ENCODE data around the gene MAPKAPK2.
"Not testable (repeated sequence)": the region's sequence is repeated elsewhere in the genome, so short reads cannot be mapped to it uniquely, and the experiment has no call there.

The MAPKAPK2 gene

DNA sequence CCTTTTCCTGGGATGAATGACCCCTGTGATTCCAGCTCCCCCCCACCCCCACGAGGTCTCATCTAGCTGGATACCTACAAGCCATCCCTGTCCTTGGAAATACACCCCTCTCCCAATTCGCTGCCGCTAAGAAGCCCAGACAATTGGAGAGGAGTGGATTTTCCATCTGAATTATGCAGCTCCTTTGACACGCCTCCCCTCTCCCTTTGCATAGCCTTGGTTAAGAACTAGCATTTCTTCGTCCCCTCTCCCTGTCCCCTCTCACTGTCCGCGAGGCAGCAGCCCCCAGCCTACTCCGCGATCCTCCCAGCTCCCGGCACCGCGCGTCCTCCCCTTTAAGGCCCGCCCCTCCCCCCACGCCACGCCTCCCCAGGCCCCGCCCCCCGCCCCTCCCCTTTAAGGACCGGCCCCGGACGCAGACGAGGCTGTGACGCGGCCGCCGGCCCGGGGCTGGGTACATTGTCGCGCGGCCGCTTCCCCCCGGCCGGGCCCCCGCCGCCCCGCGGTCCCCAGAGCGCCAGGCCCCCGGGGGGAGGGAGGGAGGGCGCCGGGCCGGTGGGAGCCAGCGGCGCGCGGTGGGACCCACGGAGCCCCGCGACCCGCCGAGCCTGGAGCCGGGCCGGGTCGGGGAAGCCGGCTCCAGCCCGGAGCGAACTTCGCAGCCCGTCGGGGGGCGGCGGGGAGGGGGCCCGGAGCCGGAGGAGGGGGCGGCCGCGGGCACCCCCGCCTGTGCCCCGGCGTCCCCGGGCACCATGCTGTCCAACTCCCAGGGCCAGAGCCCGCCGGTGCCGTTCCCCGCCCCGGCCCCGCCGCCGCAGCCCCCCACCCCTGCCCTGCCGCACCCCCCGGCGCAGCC is at the start of gene MAPKAPK2:
Gene MAPKAPK2, plus strand, starts transcription at position 428 of the 856 bp plus-strand sequence. Its CDS starts 325 bp downstream, at position 753.
- DNase-seq: peak; percentile 13 to 55

DNA sequence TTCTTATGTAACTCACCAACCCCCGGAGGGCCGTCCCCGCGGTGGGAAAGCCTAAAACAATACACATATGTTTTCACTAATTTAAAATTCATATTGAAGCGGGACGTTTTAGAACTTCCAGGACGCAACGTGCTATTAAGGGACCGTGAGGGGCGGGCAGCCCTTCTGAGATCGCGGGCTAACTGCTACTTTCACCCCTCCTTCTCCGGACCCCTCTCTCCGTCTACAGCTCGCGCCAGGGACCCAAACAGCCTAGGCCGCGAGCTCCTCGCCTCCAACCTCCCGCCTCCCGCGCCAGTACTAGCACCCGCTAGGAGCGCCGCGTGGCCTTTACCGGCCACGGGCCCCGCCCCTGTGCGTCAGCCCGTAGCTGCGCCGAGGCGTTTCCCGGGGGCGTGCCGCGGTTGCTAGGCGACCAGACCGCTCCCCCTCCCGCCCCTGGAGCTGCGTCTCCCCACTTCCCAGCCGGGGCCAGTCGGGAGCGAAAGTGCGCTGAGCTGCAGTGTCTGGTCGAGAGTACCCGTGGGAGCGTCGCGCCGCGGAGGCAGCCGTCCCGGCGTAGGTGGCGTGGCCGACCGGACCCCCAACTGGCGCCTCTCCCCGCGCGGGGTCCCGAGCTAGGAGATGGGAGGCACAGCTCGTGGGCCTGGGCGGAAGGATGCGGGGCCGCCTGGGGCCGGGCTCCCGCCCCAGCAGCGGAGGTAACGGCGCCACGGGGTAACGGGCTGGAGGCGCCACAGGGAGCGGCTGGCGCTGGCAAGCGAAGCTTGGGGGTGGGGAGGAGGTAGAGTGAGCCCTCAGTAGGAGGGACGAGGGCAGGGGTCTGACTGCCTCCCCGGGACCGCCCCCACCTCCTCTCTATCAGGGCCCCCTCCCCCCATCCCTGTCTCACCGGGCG is 49.4 kb upstream of the MAPKAPK2 start, which contains the start of gene DYRK3:
Gene DYRK3, plus strand, starts transcription at position 457 of the 898 bp plus-strand sequence. Its CDS starts 168 bp downstream, at position 625.
- peak; percentile 72 to 91 for DNase-seq

DNA sequence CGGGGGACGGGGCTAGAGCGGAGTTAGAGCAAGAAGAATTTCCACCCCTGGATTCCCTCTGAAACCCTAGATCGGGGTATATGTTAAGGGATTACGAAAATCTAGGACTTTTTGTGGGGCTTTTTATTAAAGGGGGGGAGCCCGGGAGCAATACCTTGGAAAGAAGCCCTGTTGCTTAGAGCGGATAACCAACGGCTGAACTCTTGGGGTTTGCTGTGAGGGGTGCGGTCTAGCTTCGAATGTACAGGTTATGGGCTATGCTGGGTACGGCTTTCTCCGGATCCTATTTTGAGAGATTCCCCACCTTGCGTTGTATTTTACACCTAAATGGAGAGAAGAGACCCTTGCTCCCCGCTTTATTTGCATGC is 48.7 kb upstream of the MAPKAPK2 start:
- peak in 1 of 2 experiments; percentile 48 for DNase-seq

DNA sequence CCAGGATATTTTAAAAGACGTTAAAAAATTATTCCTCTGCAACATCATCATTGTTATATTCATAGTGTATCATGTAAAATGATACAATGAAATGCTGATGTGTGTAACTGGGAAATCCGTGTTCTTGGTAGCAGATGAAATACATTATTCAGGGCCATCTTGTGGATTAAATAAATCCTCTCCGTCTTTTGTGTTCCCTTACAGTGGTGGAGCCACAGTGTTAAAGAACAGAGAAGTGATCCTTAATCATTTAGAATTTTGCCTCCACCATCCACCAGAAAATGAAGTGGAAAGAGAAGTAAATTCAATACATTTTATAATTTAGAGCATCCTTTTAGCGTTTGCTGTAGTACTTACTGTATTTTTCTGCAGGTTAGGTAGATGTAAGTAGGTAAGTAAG is 48.0 kb upstream of the MAPKAPK2 start:
- DNase-seq: peak in 1 of 2 experiments; percentile 53

DNA sequence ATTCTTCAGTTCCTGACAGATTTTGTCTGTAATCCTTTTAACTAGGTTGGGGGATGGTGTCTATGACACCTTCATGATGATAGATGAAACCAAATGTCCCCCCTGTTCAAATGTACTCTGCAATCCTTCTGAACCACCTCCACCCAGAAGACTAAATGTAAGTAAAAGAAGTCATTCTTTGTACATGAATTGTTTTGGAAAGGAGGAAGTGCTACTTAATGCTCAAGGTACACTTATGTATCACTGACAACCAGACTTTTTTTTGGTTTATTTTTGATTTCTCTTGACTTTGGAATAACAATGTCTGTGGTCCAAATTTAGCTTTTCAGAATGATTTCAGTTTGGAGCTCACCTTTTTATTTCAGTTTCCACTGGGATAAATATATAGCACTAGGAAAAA is 47.1 kb upstream of the MAPKAPK2 start:
- peak in 1 of 2 experiments; percentile 54 for DNase-seq

DNA sequence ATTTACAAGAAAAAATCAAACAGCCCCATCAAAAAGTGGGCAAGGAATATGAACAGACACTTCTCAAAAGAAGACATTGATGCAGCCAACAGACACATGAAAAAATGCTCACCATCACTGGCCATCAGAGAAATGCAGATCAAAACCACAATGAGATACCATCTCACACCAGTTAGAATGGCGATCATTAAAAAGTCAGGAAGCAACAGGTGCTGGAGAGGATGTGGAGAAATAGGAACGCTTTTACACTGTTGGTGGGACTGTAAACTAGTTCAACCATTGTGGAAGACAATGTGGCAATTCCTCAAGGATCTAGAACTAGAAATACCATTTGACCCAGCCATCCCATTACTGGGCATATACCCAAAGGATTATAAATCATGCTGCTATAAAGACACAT is 42.6 kb upstream of the MAPKAPK2 start:
- DNase-seq: not testable (repeated sequence)

DNA sequence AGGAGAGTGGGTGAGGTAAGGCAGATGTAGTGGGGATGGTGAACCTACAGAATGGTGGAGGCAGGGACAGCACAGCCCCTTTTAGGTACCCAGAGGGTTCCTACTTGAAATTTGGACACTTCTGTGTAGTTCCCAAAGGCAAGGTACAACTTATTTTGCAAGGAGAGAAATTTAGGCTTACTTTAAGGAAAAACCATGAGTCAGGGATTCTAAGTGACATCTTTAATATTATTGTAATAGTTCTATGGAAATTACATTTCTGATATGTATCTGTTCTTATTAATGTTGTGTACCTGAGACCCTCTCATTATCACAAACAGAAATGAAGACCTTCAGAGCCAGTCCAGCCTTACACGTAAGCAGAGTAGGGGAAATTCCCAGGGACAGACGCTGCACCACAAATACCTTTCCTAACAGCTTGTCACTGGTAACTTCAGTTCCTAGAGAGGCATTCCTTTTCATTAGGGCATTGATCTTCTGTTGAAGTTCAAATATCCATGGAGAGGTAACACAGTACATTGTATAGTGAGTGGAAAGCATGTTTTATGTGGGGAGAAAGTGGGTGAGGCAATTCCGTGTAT is 41.5 kb upstream of the MAPKAPK2 start:
- no peak for DNase-seq

DNA sequence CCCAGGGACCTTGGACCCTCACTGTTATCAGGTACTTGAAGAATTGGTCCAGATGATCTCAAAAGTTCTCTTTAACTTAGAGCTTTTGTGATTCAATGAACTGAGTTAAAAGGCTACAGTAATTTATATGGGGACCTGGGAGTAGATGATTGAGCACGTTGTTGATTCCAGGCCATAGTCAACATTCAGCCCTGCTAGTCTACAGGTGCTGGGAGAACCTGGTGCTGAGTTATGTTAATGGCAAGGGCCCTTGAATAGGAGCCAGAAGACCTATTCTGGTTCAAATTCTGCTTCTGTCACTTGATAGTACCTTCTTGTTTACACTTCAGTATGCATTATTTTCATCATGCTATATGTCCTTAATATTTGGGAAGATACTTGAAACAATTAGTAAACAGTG is 38.2 kb upstream of the MAPKAPK2 start:
- DNase-seq: no peak

DNA sequence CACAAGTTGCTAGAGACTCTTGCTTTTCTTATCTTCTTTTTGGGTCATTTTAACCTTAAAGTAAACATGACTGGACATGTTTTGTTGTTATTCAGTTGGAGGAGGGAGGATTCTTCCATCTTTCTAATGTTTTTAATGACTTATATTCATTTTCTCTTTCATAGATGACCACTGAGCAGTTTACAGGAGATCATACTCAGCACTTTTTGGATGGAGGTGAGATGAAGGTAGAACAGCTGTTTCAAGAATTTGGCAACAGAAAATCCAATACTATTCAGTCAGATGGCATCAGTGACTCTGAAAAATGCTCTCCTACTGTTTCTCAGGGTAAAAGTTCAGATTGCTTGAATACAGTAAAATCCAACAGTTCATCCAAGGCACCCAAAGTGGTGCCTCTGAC is 37.5 kb upstream of the MAPKAPK2 start:
- no peak for DNase-seq

DNA sequence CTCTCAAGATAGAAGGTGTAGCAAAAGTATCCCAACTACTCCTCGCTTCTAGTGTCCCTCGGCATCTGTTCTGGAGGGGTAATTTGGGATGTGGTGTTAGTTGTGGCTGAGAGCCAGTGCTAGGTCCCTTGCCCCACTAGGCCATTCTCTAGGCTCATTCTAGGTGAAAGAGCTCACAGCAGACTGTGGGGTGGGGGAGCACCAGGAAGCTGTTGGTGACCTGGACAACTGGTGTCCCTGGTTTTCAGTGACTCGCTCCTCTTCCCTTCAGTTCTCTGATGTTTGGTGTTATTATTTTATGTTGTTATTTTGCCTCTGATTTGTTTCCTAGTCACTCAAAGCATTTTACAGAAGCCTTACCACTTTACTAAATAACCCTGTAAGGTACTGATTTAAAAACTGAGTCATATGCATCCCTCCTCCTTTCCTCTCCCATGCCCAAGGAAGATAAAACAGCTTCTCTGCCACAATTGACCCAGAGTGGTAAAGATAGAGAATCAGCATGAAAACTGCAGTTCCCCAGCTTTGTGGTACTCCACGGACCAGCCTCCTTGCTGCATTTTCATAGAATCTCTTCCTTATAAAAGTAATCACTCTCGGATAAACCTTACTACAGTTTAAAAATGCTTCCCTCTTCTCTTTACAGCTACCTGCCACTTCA is 35.3 kb upstream of the MAPKAPK2 start:
- DNase-seq: peak in 1 of 2 experiments; percentile 28

DNA sequence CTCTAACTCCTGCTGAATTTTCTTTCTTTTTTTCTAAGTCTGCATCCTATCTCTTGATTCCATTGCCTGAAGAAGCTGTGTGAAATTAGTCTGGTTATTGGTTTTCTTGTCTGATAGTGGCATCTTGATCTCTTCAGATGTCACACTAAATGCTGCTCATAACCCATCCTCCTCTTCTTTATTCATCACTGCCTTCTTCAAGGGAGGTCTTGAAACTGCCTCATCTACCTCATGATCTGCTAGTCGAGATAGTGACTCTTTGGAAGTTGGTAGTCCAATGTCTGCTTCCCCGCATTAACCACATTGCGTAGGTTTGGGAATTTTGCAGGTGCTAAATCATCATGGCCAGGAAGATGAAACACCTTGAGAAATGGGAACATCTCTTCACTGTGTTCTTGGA is 33.7 kb upstream of the MAPKAPK2 start:
- DNase-seq: no peak

DNA sequence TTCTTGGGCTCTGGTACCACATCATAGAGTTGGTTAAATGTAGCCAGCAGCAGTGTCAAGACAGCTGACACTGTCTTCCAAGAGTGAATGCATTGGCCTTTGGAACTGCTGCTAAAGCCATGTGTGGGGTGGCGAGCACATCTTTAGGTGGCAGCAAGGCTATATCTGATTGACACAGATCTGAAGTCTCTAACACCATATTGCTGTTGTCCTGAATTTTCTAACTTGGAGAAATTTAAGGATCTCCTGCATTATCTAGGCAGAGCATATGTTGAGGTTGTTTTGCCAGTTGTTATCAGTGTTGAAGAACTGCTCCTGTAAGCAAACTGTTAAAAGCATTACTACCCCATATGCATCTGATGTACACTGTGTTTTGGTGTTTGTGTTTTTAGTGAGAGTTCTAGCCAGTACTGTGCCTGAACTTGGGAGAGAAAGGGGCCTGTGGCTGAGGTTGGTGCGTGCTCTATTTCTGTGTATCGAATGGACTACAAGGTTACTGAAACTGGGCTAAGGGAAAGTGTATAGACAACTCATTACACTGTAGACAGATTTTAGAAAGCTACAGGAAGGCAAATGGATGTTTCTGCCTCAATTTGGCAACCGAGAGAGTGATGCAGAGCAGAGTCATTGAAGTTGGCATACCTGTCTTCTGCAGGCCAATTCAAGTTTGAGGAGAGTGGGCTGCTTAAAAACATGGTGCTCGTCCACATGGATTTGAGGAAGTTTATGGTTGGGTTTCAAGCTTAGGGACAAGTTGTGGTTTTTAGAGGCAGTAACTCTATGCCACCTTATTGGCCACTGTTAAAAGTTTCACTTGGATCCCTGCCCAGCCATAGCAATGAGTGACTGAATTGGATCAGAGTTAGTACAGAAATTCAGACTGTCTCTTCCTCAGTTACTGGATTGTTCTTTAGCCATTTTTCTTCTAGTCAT is 32.5 kb upstream of the MAPKAPK2 start:
- no peak for DNase-seq

DNA sequence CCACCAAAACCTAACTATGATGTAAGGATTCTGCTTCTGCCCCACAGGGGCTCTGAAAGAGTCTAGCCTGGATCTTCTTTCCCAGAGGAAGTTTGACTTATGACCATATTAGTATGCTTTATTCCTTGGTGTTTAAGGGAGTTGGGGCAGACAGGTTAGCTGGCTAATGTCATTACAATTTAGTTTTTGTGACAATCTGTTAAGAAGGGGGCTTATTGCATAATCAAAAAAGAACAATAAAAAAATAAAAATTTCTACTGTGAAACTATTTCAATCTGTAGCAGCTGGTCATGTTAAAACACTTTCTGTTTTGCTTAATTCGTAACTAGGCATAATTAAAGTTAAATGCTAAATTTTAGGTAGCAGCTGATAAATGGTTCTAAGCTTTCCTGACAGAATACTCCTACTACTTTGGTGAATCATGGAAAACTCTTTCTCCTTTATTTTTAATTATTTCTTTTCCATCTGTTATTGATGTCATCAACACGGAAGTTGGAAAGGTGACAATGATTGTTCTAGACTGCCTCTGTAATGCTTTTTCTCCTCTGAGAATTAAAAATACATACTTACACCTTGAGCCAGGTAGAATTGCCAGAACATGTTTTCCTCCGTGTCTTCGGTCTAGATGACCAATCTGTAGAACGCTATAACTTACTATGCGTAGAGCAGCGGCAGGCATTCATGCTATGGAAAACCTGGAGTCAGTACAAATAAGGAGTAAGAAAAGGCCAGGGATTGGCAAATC is 30.8 kb upstream of the MAPKAPK2 start:
- DNase-seq: no peak

DNA sequence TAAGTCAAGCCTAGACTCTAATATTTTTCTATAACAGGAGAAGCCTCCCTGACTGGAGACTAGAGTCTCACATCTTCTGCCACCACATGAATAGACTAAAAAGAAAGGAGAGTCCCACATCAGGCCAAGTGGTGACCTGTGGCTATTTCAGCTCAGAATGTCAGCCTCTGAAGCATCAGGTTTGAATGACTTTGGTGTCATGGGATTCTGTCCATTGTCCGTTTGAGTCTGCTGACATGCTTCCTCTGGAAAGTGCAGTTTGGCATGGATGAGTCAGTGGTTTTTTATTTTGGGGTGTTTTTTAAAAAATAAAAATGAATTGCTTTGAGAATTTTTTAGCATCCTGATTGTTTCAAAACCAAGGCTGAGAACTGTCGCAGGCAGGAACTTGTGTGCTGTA is 29.9 kb upstream of the MAPKAPK2 start:
- no peak for DNase-seq

DNA sequence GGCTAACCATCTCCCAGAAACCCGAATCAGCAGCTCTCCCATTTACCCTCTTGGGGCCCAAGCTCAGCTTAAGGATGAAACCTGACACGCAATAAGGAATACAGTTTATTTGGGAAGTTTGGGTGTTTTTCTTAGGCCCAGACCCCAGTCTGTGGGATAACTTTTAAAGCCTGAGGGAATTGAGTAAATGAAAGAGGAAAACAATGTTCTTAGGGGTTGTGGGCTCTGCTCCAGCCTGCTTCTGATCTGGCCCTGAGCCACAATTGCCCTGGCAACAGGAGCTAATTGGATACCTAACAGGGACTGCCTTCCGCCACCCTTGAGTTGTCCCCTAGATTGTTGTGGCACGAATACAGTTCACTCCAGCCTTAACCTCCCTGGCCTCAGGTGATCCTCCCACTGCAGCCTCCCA is 29.2 kb upstream of the MAPKAPK2 start:
- peak in 1 of 2 experiments; percentile 7 for DNase-seq

DNA sequence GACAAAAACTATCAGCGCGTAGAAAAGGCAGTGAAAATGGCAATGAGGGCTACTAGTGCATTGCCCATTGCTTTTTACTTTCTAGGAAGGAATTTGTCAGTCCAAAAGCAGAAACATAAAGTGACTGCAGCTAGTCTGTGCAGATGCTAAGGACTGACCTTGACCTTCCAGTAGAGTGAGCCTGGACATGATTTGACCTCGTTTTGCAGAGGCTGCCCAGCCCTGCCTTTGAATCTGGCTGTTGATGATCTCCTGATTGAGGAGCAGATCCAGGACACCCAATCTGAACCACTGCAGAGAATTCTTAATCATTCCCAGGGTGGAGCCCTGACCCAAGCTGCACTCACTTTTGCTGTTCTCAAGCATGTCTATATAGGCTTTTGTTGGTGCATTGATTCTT is 27.8 kb upstream of the MAPKAPK2 start:
- no peak for DNase-seq

DNA sequence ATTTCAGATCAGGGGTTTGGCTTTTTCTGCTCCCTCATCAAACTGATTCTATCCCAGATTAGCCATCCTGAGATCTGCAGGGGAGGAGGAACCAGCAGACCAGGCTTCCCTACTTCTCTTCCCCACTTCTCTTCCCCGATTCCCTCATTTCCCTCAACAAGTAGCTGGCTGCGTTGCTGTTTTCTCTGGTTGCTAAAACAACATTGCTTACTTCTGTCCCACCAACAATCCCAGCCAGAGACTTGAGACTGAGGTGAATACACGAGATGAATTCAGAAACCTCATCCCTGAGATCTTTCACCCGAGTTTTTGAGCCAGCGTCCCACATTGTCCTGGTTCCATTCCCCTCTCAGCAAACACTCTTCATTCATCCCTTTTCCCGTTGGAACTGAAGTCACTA is 27.0 kb upstream of the MAPKAPK2 start:
- no peak for DNase-seq

DNA sequence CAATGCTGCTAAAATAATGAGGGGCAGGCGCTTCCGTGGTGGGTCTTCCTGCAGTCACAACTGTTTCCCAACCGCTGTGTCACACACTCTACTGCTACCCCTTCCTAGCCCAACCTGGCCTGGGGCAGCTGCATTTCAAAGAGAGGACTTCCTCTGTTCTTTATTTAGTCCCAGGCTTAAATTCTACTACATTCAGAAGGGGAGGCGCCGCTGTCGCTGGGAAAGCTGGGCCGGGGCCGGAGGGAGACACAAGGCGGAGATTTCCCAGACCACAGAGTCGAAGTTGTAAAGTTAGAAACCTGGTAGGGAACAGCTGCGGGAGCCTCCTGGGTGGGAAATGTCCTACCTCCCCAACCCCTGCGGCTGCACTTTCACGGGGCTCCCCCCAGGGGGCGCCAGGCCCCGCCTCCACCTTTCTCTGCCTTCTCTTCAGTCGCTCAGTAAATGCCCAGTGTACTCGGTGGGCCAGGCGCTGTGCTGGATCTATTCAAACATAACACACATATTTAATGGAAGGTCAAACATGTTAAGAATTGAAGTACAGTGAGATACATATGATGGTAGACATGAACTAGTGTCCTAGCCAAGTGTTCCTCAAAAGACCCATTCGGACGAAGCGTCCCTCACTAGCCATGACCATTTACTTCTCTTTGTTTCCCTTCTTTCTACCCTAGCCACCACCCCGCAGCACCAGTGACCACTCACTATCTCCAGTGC is 26.3 kb upstream of the MAPKAPK2 start:
- DNase-seq: no peak

DNA sequence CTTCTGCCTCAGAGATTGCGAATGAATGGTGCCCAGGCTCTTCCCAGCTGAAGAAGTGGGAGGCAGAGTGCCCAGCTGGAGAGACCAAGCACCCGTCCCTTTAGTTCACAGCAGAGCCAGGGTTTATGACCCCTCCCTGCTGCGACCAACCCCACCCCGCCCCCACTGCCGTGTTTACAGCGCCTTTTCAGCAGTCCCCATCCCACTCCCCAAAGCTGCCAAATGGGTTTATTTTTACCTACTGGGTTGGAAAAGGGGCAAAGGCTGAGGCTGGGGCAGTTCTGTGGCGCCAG is 25.8 kb upstream of the MAPKAPK2 start:
- DNase-seq: no peak

DNA sequence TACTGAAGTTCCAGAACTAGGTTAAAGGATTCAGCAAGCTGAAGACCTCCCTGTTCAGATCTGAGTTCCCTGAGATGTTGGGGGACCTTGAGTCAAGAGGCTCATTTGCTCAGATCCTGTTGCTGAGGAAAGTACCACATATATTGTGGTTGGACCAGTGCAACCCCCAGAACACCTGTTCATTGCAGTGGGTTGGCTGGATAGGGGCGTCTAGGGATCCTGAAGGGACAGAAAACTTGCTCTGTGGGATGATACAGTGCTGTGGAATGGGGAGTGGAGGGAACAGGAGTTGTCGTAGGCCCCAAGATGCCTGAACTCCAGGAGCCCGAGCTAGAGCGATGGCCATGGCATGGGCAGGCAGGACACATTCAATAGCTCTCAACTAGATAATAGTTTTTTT is 24.6 kb upstream of the MAPKAPK2 start:
- DNase-seq: no peak

Data from NCI-H524 (cell line).